ENCODE measurements around the gene CEACAM18.
"Not testable (repeated sequence)": the region's sequence is repeated elsewhere in the genome, so short reads cannot be mapped to it uniquely, and the experiment has no call there.

The CEACAM18 gene

GRCh38 chr19:51491586-51491985 lies 13.2 kb downstream of the CEACAM18 start:
- TF ChIP-seq CTCF (IDR thresholded peaks at IDR 0.05; ENCODE audit: low read depth, low read length) = no peak
- DNase-seq (ENCODE audit: low read depth in 2 of 2) = no peak
- H3K4me3 ChIP-seq (replicated peaks in 1 of 2; ENCODE audit: low read depth in 2 of 2, low read length in 2 of 2) = no peak overlapping the region

DNA sequence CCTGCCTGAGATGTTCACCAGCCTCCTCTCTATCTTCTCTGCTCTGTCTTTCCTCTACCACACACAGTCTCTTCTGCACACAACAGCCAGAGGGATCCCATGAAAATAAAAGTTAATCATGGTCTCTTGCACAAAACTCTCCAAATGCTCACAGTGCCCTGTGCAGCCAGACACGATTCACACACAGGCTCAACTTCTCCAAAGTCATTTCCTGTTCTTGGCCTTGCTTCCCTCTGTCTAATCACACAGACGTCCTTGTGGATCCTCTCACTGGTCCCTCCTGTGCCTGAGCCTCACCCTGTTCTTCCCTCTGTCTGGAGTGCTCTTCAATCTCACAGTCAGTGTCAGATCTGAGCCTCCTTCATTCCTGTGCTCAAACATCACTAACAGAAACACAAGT lies 15.4 kb downstream of the CEACAM18 start:
- no peak for DNase-seq (ENCODE audit: low read depth in 2 of 2)
- no peak for TF ChIP-seq CTCF (IDR thresholded peaks at IDR 0.05; ENCODE audit: low read depth, low read length)

DNA sequence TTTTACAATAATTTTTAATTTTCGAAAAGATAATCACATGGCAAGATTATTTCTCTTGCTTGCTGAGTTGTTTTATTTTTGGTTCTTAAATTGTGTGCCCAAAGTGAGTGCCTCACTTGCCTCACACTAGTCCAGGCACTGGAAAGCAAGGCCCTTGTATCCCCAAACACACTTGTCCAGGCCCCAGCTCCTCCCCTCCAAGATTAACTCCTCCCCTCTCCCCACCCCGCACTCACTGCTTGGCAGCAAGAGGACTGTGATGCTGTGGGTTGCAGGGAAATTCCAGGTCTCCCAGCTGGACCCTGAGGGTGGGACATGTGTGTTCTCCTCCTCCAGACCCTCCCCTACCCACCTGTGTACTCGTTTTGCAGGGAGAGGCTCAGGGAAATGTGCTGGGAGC lies 19.3 kb downstream of the CEACAM18 start:
- TF ChIP-seq CTCF (IDR thresholded peaks at IDR 0.05; ENCODE audit: low read depth, low read length) = no peak
- H3K4me3 ChIP-seq (replicated peaks in 1 of 2; ENCODE audit: low read depth in 2 of 2, low read length in 2 of 2) = no peak overlapping the region
- no peak for DNase-seq (ENCODE audit: low read depth in 2 of 2)

More for the DNA sequence above, 15.4 kb downstream of the CEACAM18 start:
- no peak overlapping the region for H3K4me3 ChIP-seq (replicated peaks in 1 of 2; ENCODE audit: low read depth in 2 of 2, low read length in 2 of 2)

- H3K4me3 ChIP-seq (replicated peaks in 1 of 2; ENCODE audit: low read depth in 2 of 2, low read length in 2 of 2) = not testable (repeated sequence)
These were observed 22.6 kb downstream of the CEACAM18 start for GRCh38 chr19:51500931-51501330.

DNA sequence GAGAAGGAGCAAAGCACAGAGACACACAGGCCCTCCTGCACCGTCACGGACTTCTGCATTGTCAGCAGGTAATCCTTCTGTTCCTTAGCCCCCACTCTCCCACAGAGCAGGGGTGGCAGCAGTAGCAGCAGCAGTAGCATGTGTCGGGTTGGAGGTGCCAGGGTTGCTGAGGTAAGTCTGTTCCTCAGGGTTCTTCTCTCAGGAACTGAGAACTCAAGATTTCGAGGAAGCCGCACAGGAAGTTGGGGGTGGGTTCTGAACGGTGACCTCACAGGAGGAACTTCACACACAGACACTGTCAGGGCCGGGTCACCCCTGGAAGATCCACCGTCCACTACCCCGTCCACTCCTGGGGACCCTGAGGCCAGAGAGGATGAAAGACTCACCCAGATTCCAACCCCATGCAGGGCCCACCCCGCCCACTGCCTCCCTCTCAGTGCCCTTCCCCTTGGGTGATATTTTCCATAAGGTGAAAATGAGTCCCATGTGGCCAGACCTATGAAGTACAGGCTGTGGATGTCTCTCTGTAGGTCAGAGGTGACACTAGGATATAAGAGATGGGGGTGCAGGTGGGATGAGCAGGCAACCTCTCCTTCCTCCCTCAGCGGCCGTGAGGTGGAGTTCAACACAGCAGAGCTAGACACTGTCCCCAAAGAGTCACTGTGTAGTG lies 23.4 kb downstream of the CEACAM18 start, which contains the start of gene SIGLEC12:
SIGLEC12 (minus strand) TSS at position 207 of the 670 bp plus-strand sequence; CDS start at position 140, 67 bp downstream.
- H3K4me3 ChIP-seq (replicated peaks in 1 of 2; ENCODE audit: low read depth in 2 of 2, low read length in 2 of 2) = no peak within 1 kb of the TSS
- no peak for DNase-seq (ENCODE audit: low read depth in 2 of 2)
- TF ChIP-seq CTCF (IDR thresholded peaks at IDR 0.05; ENCODE audit: low read depth, low read length) = no peak

More at GRCh38 chr19:51500931-51501330, 22.6 kb downstream of the CEACAM18 start:
- not testable (repeated sequence) for DNase-seq (ENCODE audit: low read depth in 2 of 2)

DNA sequence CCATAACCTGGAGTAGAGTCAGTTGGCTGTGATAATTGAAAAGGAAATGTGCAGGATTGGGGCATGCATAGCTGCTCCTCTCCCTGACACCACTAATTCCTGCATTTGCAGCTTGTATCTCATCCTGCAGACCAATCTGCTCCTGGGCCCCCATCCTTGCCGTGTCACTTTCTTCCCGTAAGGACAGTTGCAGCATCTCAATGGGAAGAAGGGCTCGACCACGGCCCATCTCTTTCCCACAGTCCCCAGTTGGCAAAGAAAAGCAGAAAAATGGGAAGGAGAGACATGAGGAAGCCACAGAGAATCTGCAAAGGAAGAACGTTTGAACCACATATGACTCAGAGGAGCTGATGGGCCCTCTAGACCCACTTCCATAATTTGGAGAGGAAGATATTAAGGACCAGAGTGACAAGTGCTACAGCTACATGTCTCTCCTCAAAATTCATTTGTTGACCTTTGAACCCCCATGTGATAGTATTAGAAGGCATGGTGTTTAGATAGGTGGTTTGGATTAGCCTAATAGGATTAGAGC lies 25.0 kb downstream of the CEACAM18 start:
- DNase-seq (ENCODE audit: low read depth in 2 of 2) = no peak
- H3K4me3 ChIP-seq (replicated peaks in 1 of 2; ENCODE audit: low read depth in 2 of 2, low read length in 2 of 2) = no peak overlapping the region
- TF ChIP-seq CTCF (IDR thresholded peaks at IDR 0.05; ENCODE audit: low read depth, low read length) = no peak

GRCh38 chr19:51503896-51504295 lies 25.6 kb downstream of the CEACAM18 start:
- no peak for TF ChIP-seq CTCF (IDR thresholded peaks at IDR 0.05; ENCODE audit: low read depth, low read length)
- DNase-seq (ENCODE audit: low read depth in 2 of 2) = no peak
- H3K4me3 ChIP-seq (replicated peaks in 1 of 2; ENCODE audit: low read depth in 2 of 2, low read length in 2 of 2) = no peak overlapping the region

Measured in cardiac fibroblast (primary cell).